Skeletal muscle tissue (tissue), 4 donors: ENCODE data around the gene DNAH2. TPM values are rescaled to one million over a fixed set of nuclear protein-coding genes. Genes with fewer than 3 reads are reported as not detected.

Source experiments
- H3K27ac ChIP-seq: one replicate; pipeline ENCODE4 v1.7.0; 2013; ENCODE audit warnings: mild to moderate bottlenecking, low read depth, low read length, inconsistent platforms
- H3K27me3 ChIP-seq, 3 donors: one replicate each; pipeline ENCODE4 v1.7.0; 2013; ENCODE audit warnings: low read length in 3 of 3; ENCODE audit not compliant: control insufficient read depth in 3 of 3, insufficient read depth in 3 of 3
- H3K36me3 ChIP-seq, 3 donors: one replicate each; pipeline ENCODE4 v1.7.0; 2013; ENCODE audit warnings: low read length in 3 of 3; ENCODE audit not compliant: control insufficient read depth in 3 of 3, insufficient read depth in 3 of 3
- H3K4me1 ChIP-seq, 3 donors: one replicate each; pipeline ENCODE4 v1.7.0; 2013; ENCODE audit warnings: low read length in 3 of 3, mild to moderate bottlenecking in 3 of 3; ENCODE audit not compliant: control insufficient read depth in 3 of 3, insufficient read depth in 3 of 3
- H3K4me3 ChIP-seq, 3 donors: one replicate each; pipeline ENCODE4 v1.7.0; 2013; ENCODE audit warnings: low read length in 3 of 3
- H3K9ac ChIP-seq, 3 donors: one replicate each; pipeline ENCODE4 v1.7.0; 2013; ENCODE audit warnings: low read length in 3 of 3, mild to moderate bottlenecking in 3 of 3, moderate library complexity in 2 of 3, low read depth in 1 of 3
- H3K9me3 ChIP-seq, 3 donors: one replicate each; pipeline ENCODE4 v1.7.0; 2013; ENCODE audit warnings: low read length in 3 of 3; ENCODE audit not compliant: control insufficient read depth in 3 of 3
- total RNA-seq: library from RNA; depleted of rRNA; stranded (reverse); fragments of >200 nt; gene quantifications from one replicate; pipeline ENCODE4 v1.2.3, GENCODE V29; 2014
- donor health status: Osteomylitis.

Gene DNAH2
- total RNA-seq, 1 donor from 2014 or later: 0.52 TPM

GRCh38 chr17:7825206-7825990, 107.9 kb downstream of the DNAH2 start:
- no peaks in the 10 kb centered on the region for H3K4me1 ChIP-seq
- H3K4me3 ChIP-seq: no peak overlapping the region
- no peaks in the 10 kb centered on the region for H3K9me3 ChIP-seq
- H3K36me3 ChIP-seq: no peaks in the 10 kb centered on the region
- no peaks in the 10 kb centered on the region for H3K27me3 ChIP-seq
- H3K27ac ChIP-seq: no peak overlapping the region
- no peak overlapping the region for H3K9ac ChIP-seq

DNA sequence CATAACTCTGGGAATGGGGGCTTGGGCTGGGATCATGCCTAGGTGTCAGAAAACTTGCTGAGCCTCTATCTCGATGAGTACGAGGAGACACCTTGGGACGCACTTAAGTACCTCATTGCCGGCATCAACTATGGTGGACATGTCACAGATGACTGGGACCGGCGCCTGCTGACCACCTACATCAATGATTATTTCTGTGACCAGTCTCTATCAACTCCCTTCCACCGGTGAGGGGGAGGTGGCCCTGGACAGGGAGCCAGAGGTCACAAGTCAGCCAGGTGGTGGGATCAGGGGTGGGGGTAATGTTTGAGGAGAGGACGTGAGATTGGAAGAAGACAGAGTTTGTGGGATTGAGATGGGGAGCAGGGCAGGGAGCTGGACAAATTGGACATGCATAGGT, 113.1 kb downstream of the DNAH2 start:
- H3K4me3 ChIP-seq: no peak overlapping the region
- H3K27ac ChIP-seq: no peak overlapping the region
- H3K36me3 ChIP-seq: no peaks in the 10 kb centered on the region
- H3K4me1 ChIP-seq: peaks cover 5 to 16% (median 8%) of the 10 kb centered on the region in 3 donors
- no peaks in the 10 kb centered on the region for H3K27me3 ChIP-seq
- H3K9ac ChIP-seq: no peak overlapping the region
- H3K9me3 ChIP-seq: no peaks in the 10 kb centered on the region

DNA sequence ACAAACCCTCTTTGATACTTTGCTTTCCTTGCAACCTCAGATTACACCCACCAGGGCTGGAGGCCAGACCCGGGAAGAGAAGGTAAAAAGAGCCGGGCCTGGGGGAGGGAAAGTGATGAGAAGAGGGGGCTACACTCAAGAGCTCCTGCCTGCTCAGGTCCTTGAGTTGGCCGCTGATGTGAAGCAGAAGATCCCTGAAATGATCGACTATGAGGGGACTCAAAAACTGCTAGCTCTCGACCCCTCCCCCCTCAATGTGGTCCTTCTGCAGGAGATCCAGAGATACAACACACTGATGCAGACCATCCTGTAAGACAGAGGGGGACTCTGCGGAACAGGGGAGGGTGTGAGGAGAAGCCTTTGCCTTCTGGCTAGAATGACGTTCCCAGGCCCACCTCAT, 113.7 kb downstream of the DNAH2 start:
- Histone ChIP-seq H3K27ac (no peak overlapping the region), H3K4me1 (peaks cover 5 to 16% (median 8%) of the 10 kb centered on the region in 3 donors), H3K9ac (peak overlapping the region in 1 of 3 donors; percentile 33), H3K36me3 (no peaks in the 10 kb centered on the region), H3K27me3 (no peaks in the 10 kb centered on the region), H3K9me3 (no peaks in the 10 kb centered on the region), H3K4me3 (no peak overlapping the region)

DNA sequence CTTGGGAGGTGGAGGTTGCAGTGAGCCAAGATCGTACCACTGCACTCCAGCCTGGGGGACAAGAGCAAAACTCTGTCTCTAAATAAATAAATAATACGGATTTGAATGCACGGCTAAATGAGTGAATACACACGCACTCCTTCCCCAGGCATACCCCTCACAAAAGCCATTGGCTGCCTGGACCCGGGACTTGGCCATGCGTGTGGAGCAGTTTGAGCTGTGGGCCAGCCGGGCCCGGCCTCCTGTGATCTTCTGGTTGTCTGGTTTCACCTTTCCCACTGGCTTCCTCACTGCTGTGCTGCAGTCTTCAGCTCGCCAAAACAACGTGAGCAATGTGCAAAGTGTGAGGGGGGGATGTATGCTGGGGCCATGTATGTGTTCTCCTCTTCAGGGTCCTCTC, 114.9 kb downstream of the DNAH2 start:
- Histone ChIP-seq H3K9ac (no peak overlapping the region), H3K36me3 (no peaks in the 10 kb centered on the region), H3K27ac (no peak overlapping the region), H3K27me3 (no peaks in the 10 kb centered on the region), H3K4me1 (peaks cover 14 to 27% (median 17%) of the 10 kb centered on the region in 3 donors), H3K9me3 (no peaks in the 10 kb centered on the region), H3K4me3 (no peak overlapping the region)

DNA sequence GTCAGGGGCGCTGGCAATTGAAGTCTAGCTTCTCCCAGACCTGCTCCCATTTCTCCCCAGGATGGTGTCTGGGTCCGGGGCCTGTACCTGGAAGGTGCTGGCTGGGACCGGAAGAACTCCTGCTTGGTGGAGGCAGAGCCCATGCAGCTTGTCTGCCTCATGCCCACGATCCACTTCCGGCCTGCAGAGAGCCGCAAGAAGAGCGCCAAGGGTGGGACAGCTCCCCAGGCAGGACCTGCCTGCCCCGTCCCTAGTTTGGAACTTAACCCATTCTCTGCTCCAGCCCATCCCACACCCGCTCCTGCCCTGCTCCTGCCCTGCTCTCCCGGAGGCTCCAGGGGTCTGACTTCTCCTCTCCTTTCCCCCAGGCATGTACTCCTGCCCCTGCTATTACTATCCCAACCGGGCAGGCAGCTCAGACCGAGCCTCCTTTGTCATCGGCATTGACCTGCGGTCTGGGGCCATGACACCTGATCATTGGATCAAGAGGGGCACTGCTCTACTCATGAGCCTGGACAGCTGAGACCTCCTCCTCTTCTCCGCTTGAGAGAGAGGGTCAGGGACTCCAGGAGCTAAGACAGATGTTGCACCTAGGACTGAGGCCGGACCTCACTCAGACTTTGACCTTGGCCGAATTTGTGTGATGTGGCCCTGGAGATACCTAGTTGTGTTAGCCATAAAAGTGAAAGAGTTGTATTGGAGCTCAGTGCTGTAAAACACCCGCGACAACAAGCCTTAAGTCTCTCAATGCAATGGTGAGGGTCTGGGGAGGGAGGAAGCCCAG, 115.7 kb downstream of the DNAH2 start:
- no peaks in the 10 kb centered on the region for H3K36me3 ChIP-seq
- peak overlapping the region; percentile 100 for H3K27ac ChIP-seq
- peak overlapping the region; percentile 83 to 97 (median 94) for H3K4me3 ChIP-seq
- no peaks in the 10 kb centered on the region for H3K27me3 ChIP-seq
- peaks cover 20 to 32% (median 22%) of the 10 kb centered on the region in 3 donors for H3K4me1 ChIP-seq
- H3K9ac ChIP-seq: peak overlapping the region; percentile 34 to 97 (median 59)
- H3K9me3 ChIP-seq: no peaks in the 10 kb centered on the region

GRCh38 chr17:7833795-7834541, 116.4 kb downstream of the DNAH2 start, which contains the start of gene KDM6B:
KDM6B (plus strand) TSS chr17:7834217; CDS start chr17:7845555, 11,338 bp downstream.
- Histone ChIP-seq H3K9me3 (no peaks in the 10 kb centered on the region), H3K4me1 (peaks cover 26 to 39% (median 28%) of the 10 kb centered on the region in 3 donors), H3K36me3 (no peaks in the 10 kb centered on the region), H3K27ac (peak within 1 kb of the TSS; percentile 100), H3K27me3 (no peaks in the 10 kb centered on the region), H3K9ac (peak within 1 kb of the TSS; percentile 95 to 99 (median 97)), H3K4me3 (peak within 1 kb of the TSS; percentile 83 to 97 (median 94))

DNA sequence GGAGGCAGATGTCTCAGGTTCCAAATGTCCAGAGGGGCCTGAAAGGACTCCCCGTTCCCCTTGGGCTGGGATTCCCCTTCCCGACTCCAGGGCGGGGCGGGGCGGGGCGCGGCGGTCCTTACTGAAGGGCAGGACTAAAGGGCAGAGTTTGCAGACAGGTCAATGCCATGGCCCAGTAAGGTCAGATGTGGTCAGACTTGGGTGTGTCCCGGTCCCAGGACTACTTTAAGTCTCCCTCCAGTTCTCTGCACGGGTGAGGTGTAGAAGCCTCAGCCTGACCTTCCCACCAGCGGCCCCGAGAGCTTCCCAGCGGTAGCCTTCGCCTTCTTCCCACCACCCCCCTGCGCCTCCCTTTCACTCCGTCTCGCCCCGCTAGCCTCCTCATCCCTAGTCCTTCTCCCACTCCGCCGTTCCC, 117.0 kb downstream of the DNAH2 start:
- peak overlapping the region; percentile 95 to 99 (median 97) for H3K9ac ChIP-seq
- peak overlapping the region; percentile 83 to 97 (median 94) for H3K4me3 ChIP-seq
- H3K36me3 ChIP-seq: no peaks in the 10 kb centered on the region
- H3K4me1 ChIP-seq: peaks cover 32 to 45% (median 34%) of the 10 kb centered on the region in 3 donors
- H3K27me3 ChIP-seq: no peaks in the 10 kb centered on the region
- no peaks in the 10 kb centered on the region for H3K9me3 ChIP-seq
- H3K27ac ChIP-seq: peak overlapping the region; percentile 100

GRCh38 chr17:7834957-7835813, 117.6 kb downstream of the DNAH2 start:
- Histone ChIP-seq H3K9ac (peak overlapping the region; percentile 96 to 100 (median 99)), H3K4me1 (peaks cover 38 to 51% (median 40%) of the 10 kb centered on the region in 3 donors), H3K4me3 (peak overlapping the region; percentile 83 to 98 (median 97)), H3K9me3 (no peaks in the 10 kb centered on the region), H3K27me3 (no peaks in the 10 kb centered on the region), H3K27ac (peak overlapping the region; percentile 100), H3K36me3 (peaks cover 0 to 4% (median 0%) of the 10 kb centered on the region in 3 donors)
